ENCODE data around the gene ESAM. TPM values are rescaled to one million over a fixed set of nuclear protein-coding genes. Genes with fewer than 3 reads are reported as not detected.

ESAM gene
- total and polyA plus RNA-seq, 10 of the 15 experiments (the other 5 are each of a cell fraction or from before 2014, with no cell fraction given): 2.7 to 43.6 (median 19.5) TPM

- TF ChIP-seq, protein P1, sequence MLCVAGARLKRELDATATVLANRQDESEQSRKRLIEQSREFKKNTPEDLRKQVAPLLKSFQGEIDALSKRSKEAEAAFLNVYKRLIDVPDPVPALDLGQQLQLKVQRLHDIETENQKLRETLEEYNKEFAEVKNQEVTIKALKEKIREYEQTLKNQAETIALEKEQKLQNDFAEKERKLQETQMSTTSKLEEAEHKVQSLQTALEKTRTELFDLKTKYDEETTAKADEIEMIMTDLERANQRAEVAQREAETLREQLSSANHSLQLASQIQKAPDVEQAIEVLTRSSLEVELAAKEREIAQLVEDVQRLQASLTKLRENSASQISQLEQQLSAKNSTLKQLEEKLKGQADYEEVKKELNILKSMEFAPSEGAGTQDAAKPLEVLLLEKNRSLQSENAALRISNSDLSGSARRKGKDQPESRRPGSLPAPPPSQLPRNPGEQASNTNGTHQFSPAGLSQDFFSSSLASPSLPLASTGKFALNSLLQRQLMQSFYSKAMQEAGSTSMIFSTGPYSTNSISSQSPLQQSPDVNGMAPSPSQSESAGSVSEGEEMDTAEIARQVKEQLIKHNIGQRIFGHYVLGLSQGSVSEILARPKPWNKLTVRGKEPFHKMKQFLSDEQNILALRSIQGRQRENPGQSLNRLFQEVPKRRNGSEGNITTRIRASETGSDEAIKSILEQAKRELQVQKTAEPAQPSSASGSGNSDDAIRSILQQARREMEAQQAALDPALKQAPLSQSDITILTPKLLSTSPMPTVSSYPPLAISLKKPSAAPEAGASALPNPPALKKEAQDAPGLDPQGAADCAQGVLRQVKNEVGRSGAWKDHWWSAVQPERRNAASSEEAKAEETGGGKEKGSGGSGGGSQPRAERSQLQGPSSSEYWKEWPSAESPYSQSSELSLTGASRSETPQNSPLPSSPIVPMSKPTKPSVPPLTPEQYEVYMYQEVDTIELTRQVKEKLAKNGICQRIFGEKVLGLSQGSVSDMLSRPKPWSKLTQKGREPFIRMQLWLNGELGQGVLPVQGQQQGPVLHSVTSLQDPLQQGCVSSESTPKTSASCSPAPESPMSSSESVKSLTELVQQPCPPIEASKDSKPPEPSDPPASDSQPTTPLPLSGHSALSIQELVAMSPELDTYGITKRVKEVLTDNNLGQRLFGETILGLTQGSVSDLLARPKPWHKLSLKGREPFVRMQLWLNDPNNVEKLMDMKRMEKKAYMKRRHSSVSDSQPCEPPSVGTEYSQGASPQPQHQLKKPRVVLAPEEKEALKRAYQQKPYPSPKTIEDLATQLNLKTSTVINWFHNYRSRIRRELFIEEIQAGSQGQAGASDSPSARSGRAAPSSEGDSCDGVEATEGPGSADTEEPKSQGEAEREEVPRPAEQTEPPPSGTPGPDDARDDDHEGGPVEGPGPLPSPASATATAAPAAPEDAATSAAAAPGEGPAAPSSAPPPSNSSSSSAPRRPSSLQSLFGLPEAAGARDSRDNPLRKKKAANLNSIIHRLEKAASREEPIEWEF (IDR thresholded peaks at IDR 0.05; ENCODE audit: insufficient replicate concordance, low read depth, low read length): no peak
- TF ChIP-seq ZNF207 (IDR thresholded peaks at IDR 0.05; ENCODE audit: borderline replicate concordance) (no peak), BCL11A (IDR thresholded peaks at IDR 0.05; ENCODE audit: low read depth, low read length) (no peak)
These were observed 8.0 kb upstream of the ESAM start (continued) for GRCh38 chr11:124769806-124770774.

DNA sequence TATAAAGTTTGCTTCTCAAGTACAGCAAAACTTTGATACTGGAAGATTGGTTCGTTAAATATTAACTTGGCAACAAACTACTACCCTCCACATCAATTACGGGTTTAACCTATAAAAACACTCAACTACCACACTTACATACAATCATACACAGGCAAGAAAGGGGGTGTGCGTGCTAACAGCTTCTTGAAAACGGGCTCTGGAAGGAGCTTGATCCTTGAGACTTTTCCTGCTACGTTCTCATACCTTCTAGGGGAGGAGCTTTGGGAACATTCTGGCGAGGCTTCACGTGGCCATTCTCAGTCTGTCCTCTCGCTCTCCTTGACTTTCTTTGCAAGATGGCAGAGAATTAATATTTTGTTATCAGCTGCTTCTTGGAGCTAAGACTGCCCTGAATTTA is 6.8 kb upstream of the ESAM start:
- POLR2A ChIA-PET: interaction anchor here (1.4 to 1.5 kb wide), 2 partner anchors 8 to 24 kb away, joined by 4 to 5 read pairs; no protein-coding TSS in a partner anchor
- Histone ChIP-seq H2AFZ (ENCODE audit: control insufficient read depth, low read depth, low read length) (no peak overlapping the region), H3K4me1 (ENCODE audit: control insufficient read depth, insufficient read depth, low read length) (no peaks in the 10 kb centered on the region), H3K4me2 (ENCODE audit: control insufficient read depth, insufficient read depth) (no peak overlapping the region), H3K4me3 (no peak overlapping the region), H3K27ac (ENCODE audit: control insufficient read depth, insufficient read depth) (no peak overlapping the region), H3K36me3 (ENCODE audit: control insufficient read depth in 2 of 2, insufficient read depth in 2 of 2, low read length in 1 of 2) (peaks cover 0 to 3% of the 10 kb centered on the region in 2 experiments; a peak in 2 of 4 replicates), H3K27me3 (replicated peaks in 1 of 2; ENCODE audit: control insufficient read depth in 2 of 2, insufficient read depth in 2 of 2, low read length in 1 of 2) (no peaks in the 10 kb centered on the region), H4K20me1 (ENCODE audit: control insufficient read depth, insufficient read depth) (no peaks in the 10 kb centered on the region), H3K9ac (ENCODE audit: control insufficient read depth, insufficient read depth, low read length) (no peak overlapping the region), H3K9me3 (replicated peaks; ENCODE audit: control insufficient read depth, insufficient read depth, low read length) (no peaks in the 10 kb centered on the region), H3K79me2 (ENCODE audit: control insufficient read depth, insufficient read depth, low read length) (no peaks in the 10 kb centered on the region)
- WGBS (ENCODE audit: insufficient coverage, insufficient replicate concordance, low lambda C conversion rate, missing lambda C conversion rate): 96% methylated on average over 8 of the region's 8 CpGs
- BruUV-seq (replicated peaks): no TSS peak
- CTCF ChIA-PET: interaction anchor here (1.0 to 16.3 kb wide), 10 partner anchors 9 to 367 kb away, joined by 3 to 272 read pairs (median 4); partner anchors contain the start of genes MSANTD2, NRGN, SIAE and SPA17
- intact Hi-C loops (cut with micrococcal nuclease; ENCODE audit: unreplicated experiment) (no loop called here), in situ Hi-C loops (cut with MboI) (no loop called here)
- SMC1A ChIA-PET (ENCODE audit: uncharacterized antibody, unreplicated experiment): interaction anchor here (1.1 to 4.8 kb wide), 6 partner anchors 10 to 99 kb away, joined by 3 to 20 read pairs (median 4); no protein-coding TSS in a partner anchor
- RAD21 ChIA-PET (ENCODE audit: unreplicated experiment): interaction anchor here (1.6 kb wide), 1 partner anchor 22 kb away, joined by 5 read pairs; no protein-coding TSS in a partner anchor
- no peak for FAIRE-seq
- ATAC-seq: no peak
- DNase-seq (ENCODE audit: low read depth, low spot score): no peak
- TF ChIP-seq ZZZ3 (IDR thresholded peaks at IDR 0.05; ENCODE audit: control insufficient read depth, insufficient read length, low read depth) (no peak), PKNOX1 (IDR thresholded peaks at IDR 0.05) (no peak), NR2F1 (conservative IDR thresholded peaks at IDR 0.05) (no peak), DPF2 (IDR thresholded peaks at IDR 0.05) (no peak), SMARCA5 (IDR thresholded peaks at IDR 0.05) (no peak), TCF3 (IDR thresholded peaks at IDR 0.05; ENCODE audit: borderline replicate concordance, insufficient read depth, low read depth, low read length) (no peak)
- TF ChIP-seq, protein P2, sequence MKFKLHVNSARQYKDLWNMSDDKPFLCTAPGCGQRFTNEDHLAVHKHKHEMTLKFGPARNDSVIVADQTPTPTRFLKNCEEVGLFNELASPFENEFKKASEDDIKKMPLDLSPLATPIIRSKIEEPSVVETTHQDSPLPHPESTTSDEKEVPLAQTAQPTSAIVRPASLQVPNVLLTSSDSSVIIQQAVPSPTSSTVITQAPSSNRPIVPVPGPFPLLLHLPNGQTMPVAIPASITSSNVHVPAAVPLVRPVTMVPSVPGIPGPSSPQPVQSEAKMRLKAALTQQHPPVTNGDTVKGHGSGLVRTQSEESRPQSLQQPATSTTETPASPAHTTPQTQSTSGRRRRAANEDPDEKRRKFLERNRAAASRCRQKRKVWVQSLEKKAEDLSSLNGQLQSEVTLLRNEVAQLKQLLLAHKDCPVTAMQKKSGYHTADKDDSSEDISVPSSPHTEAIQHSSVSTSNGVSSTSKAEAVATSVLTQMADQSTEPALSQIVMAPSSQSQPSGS (IDR thresholded peaks at IDR 0.05; ENCODE audit: low read length): no peak
- TF ChIP-seq, protein P3, sequence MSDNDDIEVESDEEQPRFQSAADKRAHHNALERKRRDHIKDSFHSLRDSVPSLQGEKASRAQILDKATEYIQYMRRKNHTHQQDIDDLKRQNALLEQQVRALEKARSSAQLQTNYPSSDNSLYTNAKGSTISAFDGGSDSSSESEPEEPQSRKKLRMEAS (IDR thresholded peaks at IDR 0.05; ENCODE audit: low read depth, low read length): no peak
- TF ChIP-seq, protein P4, sequence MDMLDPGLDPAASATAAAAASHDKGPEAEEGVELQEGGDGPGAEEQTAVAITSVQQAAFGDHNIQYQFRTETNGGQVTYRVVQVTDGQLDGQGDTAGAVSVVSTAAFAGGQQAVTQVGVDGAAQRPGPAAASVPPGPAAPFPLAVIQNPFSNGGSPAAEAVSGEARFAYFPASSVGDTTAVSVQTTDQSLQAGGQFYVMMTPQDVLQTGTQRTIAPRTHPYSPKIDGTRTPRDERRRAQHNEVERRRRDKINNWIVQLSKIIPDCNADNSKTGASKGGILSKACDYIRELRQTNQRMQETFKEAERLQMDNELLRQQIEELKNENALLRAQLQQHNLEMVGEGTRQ (IDR thresholded peaks at IDR 0.05; ENCODE audit: borderline replicate concordance, low read depth, low read length): no peak

All from GM12878 (cell line).